B cell (primary cell): ENCODE results near the gene PDCD5. TPM values are rescaled to one million over a fixed set of nuclear protein-coding genes. Genes with fewer than 3 reads are reported as not detected.

Source experiments
- ATAC-seq: fragments of 200-7000 bp; cut with Tn5 transposase; one replicate; pipeline ENCODE4 v1.10.0; 2021; ENCODE audit warnings: low read depth, mild to moderate bottlenecking, moderate number of reproducible peaks, moderate library complexity
- CTCF ChIA-PET: fragments of 350-600 bp; sonication (Branson Sonifier 250); formaldehyde crosslinking; loops from one replicate; lab custom pipeline; 2021; ENCODE audit warnings: antibody characterized with exemption, inconsistent platforms; lab: Charles Lee
- POLR2A ChIA-PET: fragments of 350-600 bp; sonication (Branson Sonifier 250); formaldehyde crosslinking; loops from one replicate; lab custom pipeline; 2021; ENCODE audit warnings: antibody characterized with exemption; lab: Charles Lee
- DNase-seq: peaks from one replicate; pipeline ENCODE4 v3.0.0; 2013
- H2AFZ ChIP-seq: 2 replicates; pipeline ENCODE4 v1.6.1; 2012; ENCODE audit warnings: mild to moderate bottlenecking, low read depth, low read length; ENCODE audit not compliant: insufficient read depth, poor library complexity, severe bottlenecking
- H3K27ac ChIP-seq, 2 donors: 1 replicate in 1 of 2; 2 replicates in 1 of 2; pipeline ENCODE4 v1.5.1; 2012 to 2013; ENCODE audit warnings: low read length in 2 of 2, mild to moderate bottlenecking in 2 of 2, moderate library complexity in 1 of 2
- H3K27me3 ChIP-seq, 4 experiments: fragments of 200-600 bp in 1 of 4; sonication (generic) in 1 of 4; replicated peaks in 1 of 4; 1 replicate in 2 of 4; 2 replicates in 2 of 4; pipeline versions ENCODE4 v1.6.1 to v1.7.0; 2013 to 2016; ENCODE audit warnings: low read length in 3 of 4, mild to moderate bottlenecking in 2 of 4, mixed read lengths in 1 of 4, moderate library complexity in 1 of 4; ENCODE audit not compliant: insufficient read depth in 4 of 4, control insufficient read depth in 3 of 4; ENCODE audit errors: control extremely low read depth in 1 of 4
- H3K36me3 ChIP-seq, 2 experiments: replicated peaks in 1 of 2; 1 replicate in 1 of 2; 2 replicates in 1 of 2; pipeline versions ENCODE4 v1.6.1 to v1.7.1; 2013; ENCODE audit warnings: low read length in 1 of 2; ENCODE audit not compliant: insufficient read depth in 2 of 2, control insufficient read depth in 1 of 2; ENCODE audit errors: control extremely low read depth in 1 of 2, extremely low read depth in 1 of 2
- H3K4me1 ChIP-seq, 2 donors: fragments of 200-600 bp in 1 of 2; sonication (generic) in 1 of 2; 1 replicate in 1 of 2; 2 replicates in 1 of 2; pipeline versions ENCODE4 v1.5.1 to v1.6.1; 2013 to 2017; ENCODE audit warnings: low read length in 2 of 2; ENCODE audit not compliant: control insufficient read depth in 2 of 2, insufficient read depth in 2 of 2
- H3K4me2 ChIP-seq: replicated peaks from 2 replicates; pipeline ENCODE3; 2012; ENCODE audit warnings: mild to moderate bottlenecking, low read depth, low read length; ENCODE audit not compliant: poor library complexity, severe bottlenecking
- H3K4me3 ChIP-seq, 5 experiments: fragments of 200-600 bp in 1 of 5; sonication (generic) in 1 of 5; 1 replicate in 3 of 5; 2 replicates in 2 of 5; pipeline versions ENCODE4 v1.5.1 to v1.7.0; 2011 to 2016; ENCODE audit warnings: low read length in 4 of 5, mild to moderate bottlenecking in 4 of 5, low read depth in 2 of 5, control low read depth in 1 of 5, moderate library complexity in 1 of 5; ENCODE audit not compliant: insufficient read depth in 1 of 5; ENCODE audit errors: control extremely low read depth in 1 of 5, extremely low read depth in 1 of 5
- H3K79me2 ChIP-seq: fragments of 200-600 bp; sonication (generic); one replicate; pipeline ENCODE4 v1.6.0; 2016; ENCODE audit warnings: low read length; ENCODE audit not compliant: control insufficient read depth, insufficient read depth
- H3K9ac ChIP-seq: fragments of 200-600 bp; sonication (generic); 2 replicates; pipeline ENCODE4 v1.6.1; 2017; ENCODE audit warnings: mild to moderate bottlenecking, low read length, moderate library complexity
- H3K9me3 ChIP-seq, 3 donors: one replicate each; pipeline versions ENCODE4 v1.6.1 to v1.7.1; 2013; ENCODE audit warnings: low read length in 2 of 3; ENCODE audit not compliant: control insufficient read depth in 2 of 3, insufficient read depth in 1 of 3; ENCODE audit errors: control extremely low read depth in 1 of 3
- H4K20me1 ChIP-seq: 2 replicates; pipeline ENCODE4 v1.6.0; 2012; ENCODE audit warnings: mild to moderate bottlenecking, low read length; ENCODE audit not compliant: insufficient read depth, control insufficient read depth, poor library complexity, severe bottlenecking
- H3K27ac Mint-ChIP-seq: one replicate; pipeline ENCODE4 v1.8.0; 2021; ENCODE audit warnings: mixed read lengths
- H3K27me3 Mint-ChIP-seq: one replicate; pipeline ENCODE4 v1.8.0; 2021; ENCODE audit warnings: mixed read lengths
- H3K4me1 Mint-ChIP-seq: one replicate; pipeline ENCODE4 v1.8.0; 2021; ENCODE audit warnings: mixed read lengths
- H3K4me3 Mint-ChIP-seq: one replicate; pipeline ENCODE4 v1.8.0; 2021; ENCODE audit warnings: mixed read lengths
- H3K9me3 Mint-ChIP-seq: one replicate; pipeline ENCODE4 v1.8.0; 2022; ENCODE audit warnings: mixed read lengths; ENCODE audit not compliant: insufficient read depth
- EZH2 ChIP-seq: IDR thresholded peaks from 2 replicates; pipeline ENCODE4 v1.6.1; 2012; ENCODE audit warnings: borderline replicate concordance, low read depth, mild to moderate bottlenecking, moderate library complexity, low read length; ENCODE audit not compliant: insufficient read depth, poor library complexity, severe bottlenecking
- WGBS: methylation state at CpG from one replicate; pipeline ENCODE4 v1.1.5; 2013; ENCODE audit warnings: missing lambda C conversion rate; ENCODE audit not compliant: insufficient coverage; 5-methylcytosine and 5-hydroxymethylcytosine counted together
- intact Hi-C: fragments of 100-400 bp; cut with micrococcal nuclease; formaldehyde crosslinking; loops from one replicate; pipeline ENCODE4 v1.10.0; 2022
- polyA plus RNA-seq: library from polyadenylated mRNA; depleted of rRNA; stranded (reverse); fragments of >200 nt; gene quantifications from 2 replicates; pipeline ENCODE4 v1.2.3, GENCODE V29; 2012
- total RNA-seq, 2 donors: library from RNA; stranded (reverse); fragments of 120-200 nt in 1 of 2; gene quantifications; 1 replicate in 1 of 2; 2 replicates in 1 of 2; pipeline versions ENCODE4 v1.2.3 to v1.2.4, GENCODE V29; 2013 to 2022
- TF ChIP-seq, protein P1 (sequence below): fragments of 200-600 bp; IDR thresholded peaks from one replicate; pipeline ENCODE4 v1.8.0; 2022; ENCODE audit warnings: antibody characterized with exemption, mild to moderate bottlenecking

Gene PDCD5
- total and polyA plus RNA-seq, 2 donors (not counting 1 experiment from before 2014, with no cell fraction given) = 34.8 to 39.5 TPM

DNA sequence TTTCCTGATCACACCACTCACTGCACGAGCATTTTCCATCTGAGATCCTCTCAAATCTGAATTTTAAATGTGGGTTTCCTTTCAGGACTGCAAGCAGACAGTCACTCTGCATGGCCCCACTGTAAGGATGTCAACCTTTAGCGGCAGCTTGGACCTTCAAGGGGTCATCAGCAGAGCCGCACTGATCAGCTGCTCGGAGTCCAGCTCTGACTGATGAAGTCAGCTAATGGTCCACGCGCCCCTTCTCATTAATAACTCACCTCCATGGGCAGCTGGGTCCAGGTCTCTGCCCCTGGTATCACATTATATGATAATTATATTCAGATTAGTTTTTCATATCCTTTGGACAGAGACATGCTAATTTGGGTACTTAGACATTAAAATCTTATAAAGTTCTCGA is 36.1 kb upstream of the PDCD5 start:
- ChIA-PET POLR2A (no interaction called here), CTCF (no interaction called here)
- intact Hi-C loops = no loop called here
- H4K20me1 ChIP-seq = no peaks in the 10 kb centered on the region
- H3K9me3 ChIP-seq = no peaks in the 10 kb centered on the region
- no peaks in the 10 kb centered on the region for H3K79me2 ChIP-seq
- H3K4me2 ChIP-seq = no peak overlapping the region
- no peak overlapping the region for H3K4me3 ChIP-seq
- 95% methylated on average over 5 of the region's 7 CpGs for WGBS
- TF ChIP-seq, protein P1, sequence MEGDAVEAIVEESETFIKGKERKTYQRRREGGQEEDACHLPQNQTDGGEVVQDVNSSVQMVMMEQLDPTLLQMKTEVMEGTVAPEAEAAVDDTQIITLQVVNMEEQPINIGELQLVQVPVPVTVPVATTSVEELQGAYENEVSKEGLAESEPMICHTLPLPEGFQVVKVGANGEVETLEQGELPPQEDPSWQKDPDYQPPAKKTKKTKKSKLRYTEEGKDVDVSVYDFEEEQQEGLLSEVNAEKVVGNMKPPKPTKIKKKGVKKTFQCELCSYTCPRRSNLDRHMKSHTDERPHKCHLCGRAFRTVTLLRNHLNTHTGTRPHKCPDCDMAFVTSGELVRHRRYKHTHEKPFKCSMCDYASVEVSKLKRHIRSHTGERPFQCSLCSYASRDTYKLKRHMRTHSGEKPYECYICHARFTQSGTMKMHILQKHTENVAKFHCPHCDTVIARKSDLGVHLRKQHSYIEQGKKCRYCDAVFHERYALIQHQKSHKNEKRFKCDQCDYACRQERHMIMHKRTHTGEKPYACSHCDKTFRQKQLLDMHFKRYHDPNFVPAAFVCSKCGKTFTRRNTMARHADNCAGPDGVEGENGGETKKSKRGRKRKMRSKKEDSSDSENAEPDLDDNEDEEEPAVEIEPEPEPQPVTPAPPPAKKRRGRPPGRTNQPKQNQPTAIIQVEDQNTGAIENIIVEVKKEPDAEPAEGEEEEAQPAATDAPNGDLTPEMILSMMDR = no peak
- no peak for TF ChIP-seq EZH2
- no peak overlapping the region for H3K27ac ChIP-seq
- ATAC-seq (no peak), DNase-seq (no peak)
- no peaks in the 10 kb centered on the region for H3K4me1 Mint-ChIP-seq
- H3K36me3 ChIP-seq = no peaks in the 10 kb centered on the region
- H2AFZ ChIP-seq = no peak overlapping the region
- peaks cover 9% of the 10 kb centered on the region for H3K27me3 Mint-ChIP-seq
- H3K4me1 ChIP-seq = no peaks in the 10 kb centered on the region
- H3K27me3 ChIP-seq = no peaks in the 10 kb centered on the region
- H3K27ac Mint-ChIP-seq = no peak overlapping the region
- no peaks in the 10 kb centered on the region for H3K9me3 Mint-ChIP-seq
- no peak overlapping the region for H3K4me3 Mint-ChIP-seq
- H3K9ac ChIP-seq = no peak overlapping the region

DNA sequence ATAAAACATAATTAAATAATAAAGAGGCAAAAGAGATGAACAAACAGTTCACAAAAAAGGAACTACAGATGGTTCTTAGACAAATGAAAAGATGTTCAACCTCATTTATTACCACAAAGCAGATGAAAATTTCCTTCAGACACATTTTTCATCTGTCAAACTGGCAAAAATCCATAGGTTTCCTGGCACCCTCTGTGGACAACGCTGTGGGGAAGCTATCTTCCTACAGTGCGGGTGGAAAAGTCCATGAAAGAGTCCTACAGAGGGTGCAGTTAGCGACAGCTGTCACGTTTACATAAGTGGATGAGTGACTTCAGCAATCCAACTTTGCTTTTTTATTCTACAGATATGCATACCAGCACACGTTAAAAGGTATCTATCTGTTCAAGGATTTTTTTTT is 30.3 kb upstream of the PDCD5 start:
- Histone ChIP-seq H3K9ac (no peak overlapping the region), H3K79me2 (no peaks in the 10 kb centered on the region), H3K4me1 (no peaks in the 10 kb centered on the region), H2AFZ (no peak overlapping the region), H3K4me2 (no peak overlapping the region), H3K27me3 (no peaks in the 10 kb centered on the region), H3K4me3 (no peak overlapping the region), H3K27ac (no peak overlapping the region), H3K36me3 (no peaks in the 10 kb centered on the region), H3K9me3 (no peaks in the 10 kb centered on the region), H4K20me1 (no peaks in the 10 kb centered on the region)
- H3K27me3 Mint-ChIP-seq = peaks cover 4% of the 10 kb centered on the region
- no peak for DNase-seq
- ATAC-seq = no peak
- intact Hi-C loops = no loop called here
- no peaks in the 10 kb centered on the region for H3K4me1 Mint-ChIP-seq
- H3K27ac Mint-ChIP-seq = no peak overlapping the region
- ChIA-PET CTCF (no interaction called here), POLR2A (no interaction called here)
- no peaks in the 10 kb centered on the region for H3K9me3 Mint-ChIP-seq
- TF ChIP-seq, protein P1 = no peak
- no peak overlapping the region for H3K4me3 Mint-ChIP-seq
- WGBS = 82% methylated on average over 3 of the region's 5 CpGs
